Adrenal gland (tissue), 5 donors: Measurements from ENCODE around the gene STK32C.

Source experiments
- CTCF ChIP-seq, 6 experiments: fragments of 450-650 bp in 4 of 6; fragments of 200-600 bp in 2 of 6; sonication (generic) in 1 of 6; IDR thresholded peaks; 1 replicate in 5 of 6; 2 replicates in 1 of 6; pipeline versions ENCODE4 v1.5.1 to v1.8.0; 2016 to 2021; ENCODE audit warnings: antibody characterized with exemption in 6 of 6, mild to moderate bottlenecking in 2 of 6, moderate library complexity in 1 of 6
- POLR2A ChIP-seq, 2 donors: fragments of 450-650 bp; IDR thresholded peaks; one replicate each; pipeline ENCODE4 v1.6.1; 2017; ENCODE audit warnings: antibody characterized with exemption in 2 of 2, mild to moderate bottlenecking in 2 of 2, moderate library complexity in 1 of 2
- donor health status: DM: no; HTN: no; CAD: no.

GRCh38 chr10:132319853-132320653, 12.3 kb upstream of the STK32C start:
- TF ChIP-seq POLR2A (IDR thresholded peaks at IDR 0.05), result peak in 1 of 2 donors; percentile 46
- no peak for TF ChIP-seq CTCF (IDR thresholded peaks at IDR 0.05)
